Upper lobe of left lung (tissue), 4 donors: Measurements from ENCODE around the gene ROCK2.

Experiments used
- EP300 ChIP-seq, 4 donors: sonication (generic); formaldehyde crosslinking; IDR thresholded peaks; one replicate each; pipeline ENCODE4 v1.5.1; 2017; ENCODE audit warnings: antibody characterized with exemption in 4 of 4, control low read depth in 2 of 4
- POLR2A ChIP-seq, 4 donors: fragments of 450-650 bp; IDR thresholded peaks; one replicate each; pipeline ENCODE4 v1.5.1; 2016 to 2017; ENCODE audit warnings: antibody characterized with exemption in 4 of 4, mild to moderate bottlenecking in 2 of 4
- POLR2AphosphoS5 ChIP-seq, 2 donors: sonication (generic); formaldehyde crosslinking; IDR thresholded peaks; one replicate each; pipeline ENCODE4 v1.5.1; 2017; ENCODE audit warnings: antibody characterized with exemption in 2 of 2
- TF ChIP-seq, protein P1 (sequence below), 6 experiments: fragments of 450-650 bp in 4 of 6; fragments of 200-600 bp in 2 of 6; sonication (generic) in 2 of 6; IDR thresholded peaks; one replicate each; pipeline ENCODE4 v1.5.1; 2016 to 2019; ENCODE audit warnings: antibody characterized with exemption in 6 of 6

DNA sequence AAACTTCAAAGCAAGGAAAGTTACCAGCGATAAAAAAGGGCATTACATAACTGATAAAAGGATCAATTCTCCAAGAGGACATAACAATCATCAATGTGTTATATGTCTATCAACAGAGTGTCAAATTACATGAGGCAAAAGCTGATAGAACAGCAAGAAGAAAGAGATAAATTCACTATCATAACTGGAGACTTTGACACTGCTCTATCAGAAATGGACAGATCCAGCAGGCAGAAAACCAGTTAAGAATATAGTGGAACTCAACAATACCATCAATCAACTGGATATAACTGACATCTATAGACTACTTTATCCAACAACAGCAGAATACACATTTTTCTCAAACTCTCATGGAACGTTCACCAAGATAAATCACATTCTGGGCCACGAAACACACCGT is 65.0 kb downstream of the ROCK2 start:
- TF ChIP-seq, protein P1, sequence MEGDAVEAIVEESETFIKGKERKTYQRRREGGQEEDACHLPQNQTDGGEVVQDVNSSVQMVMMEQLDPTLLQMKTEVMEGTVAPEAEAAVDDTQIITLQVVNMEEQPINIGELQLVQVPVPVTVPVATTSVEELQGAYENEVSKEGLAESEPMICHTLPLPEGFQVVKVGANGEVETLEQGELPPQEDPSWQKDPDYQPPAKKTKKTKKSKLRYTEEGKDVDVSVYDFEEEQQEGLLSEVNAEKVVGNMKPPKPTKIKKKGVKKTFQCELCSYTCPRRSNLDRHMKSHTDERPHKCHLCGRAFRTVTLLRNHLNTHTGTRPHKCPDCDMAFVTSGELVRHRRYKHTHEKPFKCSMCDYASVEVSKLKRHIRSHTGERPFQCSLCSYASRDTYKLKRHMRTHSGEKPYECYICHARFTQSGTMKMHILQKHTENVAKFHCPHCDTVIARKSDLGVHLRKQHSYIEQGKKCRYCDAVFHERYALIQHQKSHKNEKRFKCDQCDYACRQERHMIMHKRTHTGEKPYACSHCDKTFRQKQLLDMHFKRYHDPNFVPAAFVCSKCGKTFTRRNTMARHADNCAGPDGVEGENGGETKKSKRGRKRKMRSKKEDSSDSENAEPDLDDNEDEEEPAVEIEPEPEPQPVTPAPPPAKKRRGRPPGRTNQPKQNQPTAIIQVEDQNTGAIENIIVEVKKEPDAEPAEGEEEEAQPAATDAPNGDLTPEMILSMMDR (IDR thresholded peaks at IDR 0.05), result no peak
- TF ChIP-seq POLR2AphosphoS5 (IDR thresholded peaks at IDR 0.05) (no peak), EP300 (IDR thresholded peaks at IDR 0.05) (no peak), POLR2A (IDR thresholded peaks at IDR 0.05) (no peak)
